SU-DHL-6 (cell line): ENCODE measurements around the gene FMN1.

Experiments
- EZH2phosphoT487 ChIP-seq: fragments of 200-600 bp; sonication (generic), shearing (Covaris generic); conservative IDR thresholded peaks from 2 replicates; pipeline ENCODE4 v1.6.1; 2018; ENCODE audit warnings: mild to moderate bottlenecking, antibody characterized with exemption, low read length, moderate library complexity, mixed read lengths
- TF ChIP-seq, protein P1 (sequence below): fragments of 200-600 bp; sonication (generic); IDR thresholded peaks from one replicate; pipeline ENCODE4 v1.5.1; 2017; ENCODE audit warnings: antibody characterized with exemption, mild to moderate bottlenecking, low read length, moderate library complexity; ENCODE audit not compliant: insufficient read depth, poor library complexity, severe bottlenecking

DNA sequence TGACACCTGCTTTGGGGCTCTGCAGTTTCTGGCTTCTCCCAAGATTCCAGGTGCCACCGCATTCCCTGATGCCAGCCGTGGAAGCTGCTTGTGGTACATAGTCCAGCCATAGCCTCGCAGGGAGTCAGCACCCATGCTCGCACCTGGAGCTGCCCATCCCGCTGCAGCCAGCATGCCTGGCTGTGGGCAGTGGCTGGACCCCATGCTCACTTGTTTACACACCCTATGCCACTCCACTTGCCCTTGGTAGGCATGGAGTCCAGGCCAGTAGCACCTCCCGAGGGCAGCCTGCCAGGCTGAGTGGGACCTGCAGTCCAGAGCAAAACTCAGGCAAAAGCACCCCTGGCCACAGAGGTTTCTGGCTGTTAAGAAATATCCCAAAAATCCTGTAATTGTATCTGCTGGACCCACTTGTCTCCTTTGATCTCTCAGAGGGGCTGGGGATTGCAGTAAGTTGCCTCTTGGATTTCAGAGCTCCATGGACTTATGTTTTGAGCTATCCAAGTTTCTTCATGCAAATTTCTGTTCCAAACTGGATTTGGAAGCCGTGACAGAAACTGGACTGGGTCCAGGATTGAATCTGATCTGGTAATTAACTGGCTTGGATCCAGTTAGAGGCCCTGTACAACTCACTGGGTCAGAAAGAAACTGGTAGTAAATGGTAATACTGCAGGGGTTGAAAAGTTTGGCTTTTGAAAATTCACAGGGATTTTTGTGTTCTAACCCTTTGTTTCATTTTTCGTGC lies 149.3 kb downstream of the FMN1 start:
- TF ChIP-seq, protein P1, sequence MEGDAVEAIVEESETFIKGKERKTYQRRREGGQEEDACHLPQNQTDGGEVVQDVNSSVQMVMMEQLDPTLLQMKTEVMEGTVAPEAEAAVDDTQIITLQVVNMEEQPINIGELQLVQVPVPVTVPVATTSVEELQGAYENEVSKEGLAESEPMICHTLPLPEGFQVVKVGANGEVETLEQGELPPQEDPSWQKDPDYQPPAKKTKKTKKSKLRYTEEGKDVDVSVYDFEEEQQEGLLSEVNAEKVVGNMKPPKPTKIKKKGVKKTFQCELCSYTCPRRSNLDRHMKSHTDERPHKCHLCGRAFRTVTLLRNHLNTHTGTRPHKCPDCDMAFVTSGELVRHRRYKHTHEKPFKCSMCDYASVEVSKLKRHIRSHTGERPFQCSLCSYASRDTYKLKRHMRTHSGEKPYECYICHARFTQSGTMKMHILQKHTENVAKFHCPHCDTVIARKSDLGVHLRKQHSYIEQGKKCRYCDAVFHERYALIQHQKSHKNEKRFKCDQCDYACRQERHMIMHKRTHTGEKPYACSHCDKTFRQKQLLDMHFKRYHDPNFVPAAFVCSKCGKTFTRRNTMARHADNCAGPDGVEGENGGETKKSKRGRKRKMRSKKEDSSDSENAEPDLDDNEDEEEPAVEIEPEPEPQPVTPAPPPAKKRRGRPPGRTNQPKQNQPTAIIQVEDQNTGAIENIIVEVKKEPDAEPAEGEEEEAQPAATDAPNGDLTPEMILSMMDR: no peak
- no peak for TF ChIP-seq EZH2phosphoT487
